Peyer's patch (tissue), 4 donors: ENCODE results near the gene MYOZ1. TPM values are rescaled to one million over a fixed set of nuclear protein-coding genes. Genes with fewer than 3 reads are reported as not detected.

Experiments used
- DNase-seq, 3 donors: peaks; one replicate each; pipeline ENCODE4 v3.0.0-alpha.2; 2017 to 2019
- H3K27ac ChIP-seq, 4 donors: fragments of 200-600 bp; sonication (generic); one replicate each; pipeline ENCODE4 v1.5.1; 2016 to 2019
- H3K27me3 ChIP-seq, 2 donors: fragments of 200-600 bp; sonication (generic); one replicate each; pipeline ENCODE4 v1.5.1; 2019
- H3K36me3 ChIP-seq, 3 donors: fragments of 200-600 bp; sonication (generic); one replicate each; pipeline ENCODE4 v1.5.1; 2016 to 2019
- H3K4me1 ChIP-seq, 4 donors: fragments of 200-600 bp; sonication (generic); one replicate each; pipeline ENCODE4 v1.5.1; 2016 to 2019
- H3K4me3 ChIP-seq, 4 donors: fragments of 200-600 bp; sonication (generic); 1 replicate in 3 of 4; 2 replicates in 1 of 4; pipeline ENCODE4 v1.5.1; 2016 to 2019; ENCODE audit warnings: mild to moderate bottlenecking in 1 of 4
- H3K9me3 ChIP-seq, 4 donors: fragments of 200-600 bp; sonication (generic); one replicate each; pipeline ENCODE4 v1.5.1; 2016 to 2019; ENCODE audit warnings: mild to moderate bottlenecking in 1 of 4
- POLR2A ChIP-seq, 2 donors: fragments of 450-650 bp; IDR thresholded peaks; one replicate each; pipeline ENCODE4 v1.5.1; 2017; ENCODE audit warnings: antibody characterized with exemption in 2 of 2, mild to moderate bottlenecking in 2 of 2, moderate library complexity in 2 of 2
- total RNA-seq, 4 donors: library from RNA; depleted of rRNA; stranded (reverse); fragments of >200 nt; gene quantifications; one replicate each; pipeline ENCODE4 v1.1.0, GENCODE V29; 2016
- TF ChIP-seq, protein P1 (sequence below), 6 experiments: fragments of 450-650 bp in 4 of 6; fragments of 200-600 bp in 2 of 6; sonication (generic) in 1 of 6; IDR thresholded peaks; one replicate each; pipeline ENCODE4 v1.5.1; 2017 to 2019; ENCODE audit warnings: antibody characterized with exemption in 6 of 6, mild to moderate bottlenecking in 3 of 6, moderate library complexity in 1 of 6

Gene MYOZ1
- total RNA-seq, 4 donors from 2014 or later: not detected

DNA sequence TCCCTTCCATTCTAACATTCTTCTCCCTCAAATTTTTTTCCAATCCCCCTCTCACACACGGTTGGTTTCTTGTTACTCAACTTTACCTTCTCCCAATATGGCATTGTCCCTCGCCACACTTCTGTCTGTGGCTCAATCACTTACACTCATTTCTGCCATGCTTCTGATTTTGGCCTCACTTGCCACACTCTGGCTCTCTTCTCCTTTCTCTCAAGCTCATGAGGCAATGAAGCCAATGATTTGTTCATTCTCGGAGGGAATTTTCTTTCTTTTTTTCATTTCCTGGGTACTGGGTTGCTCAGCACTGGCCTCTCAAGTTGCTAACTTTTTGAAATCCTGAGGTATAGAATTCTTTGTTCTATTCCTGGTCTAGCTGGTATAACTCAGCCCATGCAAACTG is 4.0 kb upstream of the MYOZ1 start:
- Histone ChIP-seq H3K4me1 (peaks cover 0 to 17% (median 0%) of the 10 kb centered on the region in 4 donors), H3K36me3 (no peaks in the 10 kb centered on the region), H3K9me3 (no peaks in the 10 kb centered on the region), H3K27ac (no peak overlapping the region), H3K4me3 (no peak overlapping the region), H3K27me3 (no peaks in the 10 kb centered on the region)
- no peak for DNase-seq
- TF ChIP-seq POLR2A (IDR thresholded peaks at IDR 0.05): no peak
- TF ChIP-seq, protein P1, sequence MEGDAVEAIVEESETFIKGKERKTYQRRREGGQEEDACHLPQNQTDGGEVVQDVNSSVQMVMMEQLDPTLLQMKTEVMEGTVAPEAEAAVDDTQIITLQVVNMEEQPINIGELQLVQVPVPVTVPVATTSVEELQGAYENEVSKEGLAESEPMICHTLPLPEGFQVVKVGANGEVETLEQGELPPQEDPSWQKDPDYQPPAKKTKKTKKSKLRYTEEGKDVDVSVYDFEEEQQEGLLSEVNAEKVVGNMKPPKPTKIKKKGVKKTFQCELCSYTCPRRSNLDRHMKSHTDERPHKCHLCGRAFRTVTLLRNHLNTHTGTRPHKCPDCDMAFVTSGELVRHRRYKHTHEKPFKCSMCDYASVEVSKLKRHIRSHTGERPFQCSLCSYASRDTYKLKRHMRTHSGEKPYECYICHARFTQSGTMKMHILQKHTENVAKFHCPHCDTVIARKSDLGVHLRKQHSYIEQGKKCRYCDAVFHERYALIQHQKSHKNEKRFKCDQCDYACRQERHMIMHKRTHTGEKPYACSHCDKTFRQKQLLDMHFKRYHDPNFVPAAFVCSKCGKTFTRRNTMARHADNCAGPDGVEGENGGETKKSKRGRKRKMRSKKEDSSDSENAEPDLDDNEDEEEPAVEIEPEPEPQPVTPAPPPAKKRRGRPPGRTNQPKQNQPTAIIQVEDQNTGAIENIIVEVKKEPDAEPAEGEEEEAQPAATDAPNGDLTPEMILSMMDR (IDR thresholded peaks at IDR 0.05): no peak

DNA sequence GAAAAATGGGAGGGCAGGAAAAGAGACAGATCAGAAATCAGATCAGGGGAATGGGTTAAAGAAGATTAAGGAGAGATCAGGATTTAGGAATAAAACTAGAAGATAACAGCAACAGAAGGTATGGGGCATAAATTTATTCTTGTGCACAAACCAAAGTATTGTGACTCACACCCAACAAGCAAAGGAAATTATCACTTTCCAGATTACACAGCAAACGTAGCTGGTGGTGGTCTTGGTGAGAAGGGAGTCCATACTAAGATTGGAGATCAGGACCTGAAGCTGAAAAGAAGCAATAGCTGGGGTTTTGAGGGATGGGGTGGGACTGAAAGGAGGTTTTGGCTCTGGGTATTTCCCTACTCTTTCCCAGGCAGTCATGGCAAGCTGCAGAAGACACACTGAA is 3.5 kb upstream of the MYOZ1 start:
- H3K4me1 ChIP-seq: peaks cover 0 to 17% (median 0%) of the 10 kb centered on the region in 4 donors
- TF ChIP-seq, protein P1 (IDR thresholded peaks at IDR 0.05): no peak
- TF ChIP-seq POLR2A (IDR thresholded peaks at IDR 0.05): no peak
- H3K27me3 ChIP-seq: no peaks in the 10 kb centered on the region
- no peaks in the 10 kb centered on the region for H3K36me3 ChIP-seq
- DNase-seq: no peak
- no peaks in the 10 kb centered on the region for H3K9me3 ChIP-seq
- no peak overlapping the region for H3K4me3 ChIP-seq
- no peak overlapping the region for H3K27ac ChIP-seq

DNA sequence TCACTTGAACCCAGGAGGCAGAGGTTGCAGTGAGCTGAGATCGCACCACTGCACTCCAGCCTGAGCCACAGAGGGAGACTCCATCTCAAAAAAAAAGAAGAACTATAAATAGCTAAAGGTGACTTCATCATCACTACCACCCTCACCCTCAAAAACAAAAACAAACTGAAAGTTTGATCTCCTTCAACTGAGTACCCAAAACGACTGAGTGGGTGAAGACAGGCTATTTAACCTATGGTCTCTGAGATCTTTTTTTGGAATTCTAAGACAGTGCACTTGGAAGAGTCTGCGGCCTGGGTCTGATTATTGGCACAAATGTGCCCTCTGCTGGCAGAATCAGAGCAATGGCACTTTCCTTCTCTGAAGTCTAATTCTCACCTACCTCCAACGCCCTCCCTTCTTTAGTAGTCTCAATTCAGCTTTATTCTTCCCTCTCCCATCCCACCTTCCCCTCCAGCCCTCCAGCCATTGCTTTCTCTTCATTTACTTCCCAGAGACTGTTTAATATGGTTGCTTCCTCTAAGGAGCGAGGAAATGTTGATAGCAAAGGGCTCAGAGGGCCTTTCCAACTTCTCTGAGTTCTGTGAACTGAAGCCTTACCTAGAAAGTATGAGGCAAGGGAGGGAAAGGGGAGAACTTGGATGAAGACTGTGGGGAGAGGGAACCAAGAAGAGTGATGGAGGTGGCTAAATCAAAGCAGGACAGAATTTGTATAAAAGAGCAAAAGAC is 2.9 kb upstream of the MYOZ1 start:
- peak in 2 of 3 donors; percentile 38 to 79 for DNase-seq
- Histone ChIP-seq H3K9me3 (no peaks in the 10 kb centered on the region), H3K4me3 (no peak overlapping the region), H3K27me3 (no peaks in the 10 kb centered on the region), H3K27ac (no peak overlapping the region), H3K4me1 (peaks cover 0 to 17% (median 0%) of the 10 kb centered on the region in 4 donors), H3K36me3 (no peaks in the 10 kb centered on the region)
- TF ChIP-seq, protein P1 (IDR thresholded peaks at IDR 0.05): peak; percentile 77 to 98 (median 94)
- TF ChIP-seq POLR2A (IDR thresholded peaks at IDR 0.05): no peak

DNA sequence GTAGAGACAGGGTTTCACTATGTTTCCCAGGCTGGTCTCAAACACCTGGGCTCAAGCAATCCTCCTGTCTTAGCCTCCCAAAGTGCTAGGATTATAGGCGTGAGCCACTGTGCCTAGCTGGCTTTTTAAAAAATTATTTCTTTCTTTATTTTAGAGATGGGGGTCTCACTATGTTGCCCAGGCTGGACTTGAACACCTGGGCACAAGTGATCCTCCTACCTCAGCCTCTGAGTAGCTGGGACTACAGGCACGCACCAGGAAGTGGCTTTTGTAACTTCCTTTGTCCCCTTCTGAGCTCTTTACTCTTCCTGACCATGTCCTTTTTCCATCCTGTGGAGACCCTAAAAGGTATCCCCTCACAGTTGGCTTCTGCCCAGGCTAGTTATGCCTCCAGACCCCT is 2.1 kb upstream of the MYOZ1 start:
- H3K4me1 ChIP-seq: peaks cover 0 to 13% (median 0%) of the 10 kb centered on the region in 4 donors
- no peak overlapping the region for H3K27ac ChIP-seq
- TF ChIP-seq, protein P1 (IDR thresholded peaks at IDR 0.05): no peak
- TF ChIP-seq POLR2A (IDR thresholded peaks at IDR 0.05): no peak
- H3K4me3 ChIP-seq: no peak overlapping the region
- H3K27me3 ChIP-seq: no peaks in the 10 kb centered on the region
- H3K36me3 ChIP-seq: no peaks in the 10 kb centered on the region
- no peaks in the 10 kb centered on the region for H3K9me3 ChIP-seq
- DNase-seq: no peak

DNA sequence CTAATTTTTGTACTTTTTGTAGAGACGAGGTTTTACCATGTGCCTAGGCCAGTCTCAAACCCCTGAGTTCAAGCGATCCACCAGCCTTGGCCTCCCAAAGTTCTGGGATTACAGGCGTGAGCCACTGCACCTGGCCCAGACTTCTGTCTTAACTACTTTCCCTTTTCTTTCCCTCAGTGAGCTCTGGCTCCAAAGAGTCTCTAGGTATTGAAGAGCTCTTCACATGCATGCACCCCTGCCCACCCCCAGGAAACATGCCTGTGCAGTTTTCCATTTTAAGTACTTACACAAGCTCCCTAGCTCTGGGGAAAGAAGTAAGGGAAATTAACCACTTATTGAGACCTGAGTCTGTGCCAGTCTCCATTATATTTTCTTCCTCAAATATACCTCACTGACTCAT is 2.0 kb downstream of the MYOZ1 start:
- no peak overlapping the region for H3K27ac ChIP-seq

More for the DNA sequence above, 2.0 kb downstream of the MYOZ1 start:
- Histone ChIP-seq H3K27me3 (no peaks in the 10 kb centered on the region), H3K9me3 (no peaks in the 10 kb centered on the region), H3K36me3 (no peaks in the 10 kb centered on the region), H3K4me1 (no peaks in the 10 kb centered on the region), H3K4me3 (no peak overlapping the region)
- DNase-seq: no peak
- TF ChIP-seq, protein P1 (IDR thresholded peaks at IDR 0.05): no peak
- TF ChIP-seq POLR2A (IDR thresholded peaks at IDR 0.05): no peak
